Ishikawa (cell line): Measurements from ENCODE around the gene MAML2.

Experiments used
- CEBPB ChIP-seq: IDR thresholded peaks from 2 replicates; pipeline ENCODE4 v1.6.1; 2012
- CREB1 ChIP-seq: IDR thresholded peaks from 2 replicates; pipeline ENCODE4 v1.6.1; 2012; ENCODE audit warnings: low read depth
- EGR1 ChIP-seq: IDR thresholded peaks from 2 replicates; pipeline ENCODE4 v1.6.1; 2012
- EP300 ChIP-seq: IDR thresholded peaks from 2 replicates; pipeline ENCODE4 v1.6.1; 2012; ENCODE audit warnings: borderline replicate concordance
- FOXM1 ChIP-seq: IDR thresholded peaks from 2 replicates; pipeline ENCODE4 v1.6.1; 2012; ENCODE audit warnings: low read depth, borderline replicate concordance
- NFIC ChIP-seq: IDR thresholded peaks from 2 replicates; pipeline ENCODE4 v1.6.1; 2012
- RAD21 ChIP-seq: IDR thresholded peaks from 2 replicates; pipeline ENCODE4 v1.6.1; 2012; ENCODE audit warnings: low read depth
- TAF1 ChIP-seq: IDR thresholded peaks from 2 replicates; pipeline ENCODE4 v1.6.1; 2012; ENCODE audit warnings: low read depth, mild to moderate bottlenecking
- TCF12 ChIP-seq: IDR thresholded peaks from 2 replicates; pipeline ENCODE4 v1.6.1; 2012; ENCODE audit warnings: low read depth
- TEAD4 ChIP-seq: IDR thresholded peaks from 2 replicates; pipeline ENCODE4 v1.6.1; 2012
- YY1 ChIP-seq: IDR thresholded peaks from 2 replicates; pipeline ENCODE4 v1.6.1; 2012; ENCODE audit warnings: low read depth
- ZBTB7A ChIP-seq: IDR thresholded peaks from 2 replicates; pipeline ENCODE4 v1.6.1; 2012; ENCODE audit warnings: low read depth
- TF ChIP-seq, protein P1 (sequence below): IDR thresholded peaks from 2 replicates; pipeline ENCODE4 v1.6.1; 2012
- TF ChIP-seq, protein P2 (sequence below): IDR thresholded peaks from 2 replicates; pipeline ENCODE4 v1.6.1; 2012; ENCODE audit warnings: low read depth, mild to moderate bottlenecking
- TF ChIP-seq, protein P3 (sequence below): IDR thresholded peaks from 2 replicates; pipeline ENCODE4 v1.6.1; 2012

MAML2 gene

DNA sequence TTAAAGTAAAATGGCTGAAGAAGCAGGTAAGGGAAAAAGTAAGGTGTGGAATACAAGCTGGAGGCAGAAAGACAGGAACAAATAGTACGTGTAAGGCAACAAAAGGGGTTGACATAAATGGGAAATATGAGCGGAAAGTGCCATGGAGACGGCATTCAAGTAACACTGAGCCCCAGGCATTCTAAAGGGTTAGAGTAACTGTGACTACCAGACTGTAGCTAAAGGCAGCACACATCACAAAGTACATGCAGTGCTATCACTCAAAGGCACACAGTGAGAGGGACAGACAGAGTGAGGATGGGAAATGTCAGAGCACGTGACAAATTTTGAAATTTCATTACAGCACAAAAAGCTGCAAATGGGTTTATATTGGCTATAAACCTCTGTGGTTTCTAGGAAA, 13.9 kb upstream of the MAML2 start:
- TF ChIP-seq, protein P1, sequence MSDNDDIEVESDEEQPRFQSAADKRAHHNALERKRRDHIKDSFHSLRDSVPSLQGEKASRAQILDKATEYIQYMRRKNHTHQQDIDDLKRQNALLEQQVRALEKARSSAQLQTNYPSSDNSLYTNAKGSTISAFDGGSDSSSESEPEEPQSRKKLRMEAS, result no peak
- no peak for TF ChIP-seq TCF12
- TF ChIP-seq YY1, result no peak
- no peak for TF ChIP-seq NFIC
- TF ChIP-seq ZBTB7A, result no peak
- no peak for TF ChIP-seq EP300
- no peak for TF ChIP-seq EGR1
- no peak for TF ChIP-seq TAF1

DNA sequence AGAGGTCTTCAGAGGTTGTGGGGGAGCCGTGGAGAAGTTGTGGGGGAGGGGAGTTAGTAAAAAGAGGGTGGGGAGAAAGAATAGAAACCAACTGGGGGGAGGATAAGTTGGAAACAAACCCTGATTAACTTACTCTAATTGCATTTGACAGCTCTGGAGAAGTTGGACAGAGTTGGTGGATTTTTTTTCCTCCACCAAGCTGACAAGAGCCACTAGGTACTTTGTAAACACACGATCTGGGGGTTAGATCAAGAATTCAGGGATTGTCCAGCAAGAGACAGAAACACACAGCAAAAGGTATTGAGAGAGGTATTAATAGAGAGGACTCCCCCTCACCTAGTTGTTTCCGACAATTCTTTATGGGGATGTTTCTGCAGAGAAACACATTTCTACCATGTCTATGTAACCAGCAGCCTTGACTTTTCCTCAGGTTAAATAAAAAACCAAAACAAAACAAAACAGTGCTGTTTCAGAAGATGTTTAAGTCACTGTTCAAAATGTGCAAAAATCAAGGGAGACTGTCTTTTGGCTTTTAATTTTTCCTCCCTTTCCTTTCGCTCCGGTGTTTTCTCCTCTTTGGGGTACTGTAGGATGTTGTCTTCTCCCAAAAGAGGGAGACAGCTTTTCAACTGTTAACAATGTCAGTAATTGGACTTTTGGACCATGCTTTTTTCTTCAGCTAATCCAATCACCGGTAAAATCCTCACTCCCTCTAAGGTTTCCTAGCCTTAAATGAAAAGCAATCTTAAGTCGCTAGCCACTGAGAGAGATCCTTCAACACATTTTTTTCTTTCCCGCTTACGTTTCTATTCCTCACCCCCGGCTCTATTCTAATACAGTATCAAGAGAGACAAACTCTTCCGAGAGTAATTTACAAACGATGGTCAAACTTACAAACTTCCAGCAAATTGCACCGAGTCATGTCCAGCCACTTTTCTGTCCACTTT, 708 bp downstream of the MAML2 start:
- TF ChIP-seq EP300, result no peak
- no peak for TF ChIP-seq TCF12
- no peak for TF ChIP-seq CREB1
- no peak for TF ChIP-seq EGR1
- no peak for TF ChIP-seq ZBTB7A
- TF ChIP-seq TEAD4, result no peak
- TF ChIP-seq YY1, result no peak
- TF ChIP-seq, protein P1, result no peak; the same call in 1 of the 2 replicates
- no peak for TF ChIP-seq TAF1
- TF ChIP-seq, protein P2, sequence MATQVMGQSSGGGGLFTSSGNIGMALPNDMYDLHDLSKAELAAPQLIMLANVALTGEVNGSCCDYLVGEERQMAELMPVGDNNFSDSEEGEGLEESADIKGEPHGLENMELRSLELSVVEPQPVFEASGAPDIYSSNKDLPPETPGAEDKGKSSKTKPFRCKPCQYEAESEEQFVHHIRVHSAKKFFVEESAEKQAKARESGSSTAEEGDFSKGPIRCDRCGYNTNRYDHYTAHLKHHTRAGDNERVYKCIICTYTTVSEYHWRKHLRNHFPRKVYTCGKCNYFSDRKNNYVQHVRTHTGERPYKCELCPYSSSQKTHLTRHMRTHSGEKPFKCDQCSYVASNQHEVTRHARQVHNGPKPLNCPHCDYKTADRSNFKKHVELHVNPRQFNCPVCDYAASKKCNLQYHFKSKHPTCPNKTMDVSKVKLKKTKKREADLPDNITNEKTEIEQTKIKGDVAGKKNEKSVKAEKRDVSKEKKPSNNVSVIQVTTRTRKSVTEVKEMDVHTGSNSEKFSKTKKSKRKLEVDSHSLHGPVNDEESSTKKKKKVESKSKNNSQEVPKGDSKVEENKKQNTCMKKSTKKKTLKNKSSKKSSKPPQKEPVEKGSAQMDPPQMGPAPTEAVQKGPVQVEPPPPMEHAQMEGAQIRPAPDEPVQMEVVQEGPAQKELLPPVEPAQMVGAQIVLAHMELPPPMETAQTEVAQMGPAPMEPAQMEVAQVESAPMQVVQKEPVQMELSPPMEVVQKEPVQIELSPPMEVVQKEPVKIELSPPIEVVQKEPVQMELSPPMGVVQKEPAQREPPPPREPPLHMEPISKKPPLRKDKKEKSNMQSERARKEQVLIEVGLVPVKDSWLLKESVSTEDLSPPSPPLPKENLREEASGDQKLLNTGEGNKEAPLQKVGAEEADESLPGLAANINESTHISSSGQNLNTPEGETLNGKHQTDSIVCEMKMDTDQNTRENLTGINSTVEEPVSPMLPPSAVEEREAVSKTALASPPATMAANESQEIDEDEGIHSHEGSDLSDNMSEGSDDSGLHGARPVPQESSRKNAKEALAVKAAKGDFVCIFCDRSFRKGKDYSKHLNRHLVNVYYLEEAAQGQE, result no peak
- no peak for TF ChIP-seq RAD21
- TF ChIP-seq CEBPB, result no peak
- no peak; the same call in 1 of the 2 replicates for TF ChIP-seq NFIC
- TF ChIP-seq, protein P3, sequence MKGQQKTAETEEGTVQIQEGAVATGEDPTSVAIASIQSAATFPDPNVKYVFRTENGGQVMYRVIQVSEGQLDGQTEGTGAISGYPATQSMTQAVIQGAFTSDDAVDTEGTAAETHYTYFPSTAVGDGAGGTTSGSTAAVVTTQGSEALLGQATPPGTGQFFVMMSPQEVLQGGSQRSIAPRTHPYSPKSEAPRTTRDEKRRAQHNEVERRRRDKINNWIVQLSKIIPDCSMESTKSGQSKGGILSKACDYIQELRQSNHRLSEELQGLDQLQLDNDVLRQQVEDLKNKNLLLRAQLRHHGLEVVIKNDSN, result no peak
- TF ChIP-seq FOXM1, result no peak

DNA sequence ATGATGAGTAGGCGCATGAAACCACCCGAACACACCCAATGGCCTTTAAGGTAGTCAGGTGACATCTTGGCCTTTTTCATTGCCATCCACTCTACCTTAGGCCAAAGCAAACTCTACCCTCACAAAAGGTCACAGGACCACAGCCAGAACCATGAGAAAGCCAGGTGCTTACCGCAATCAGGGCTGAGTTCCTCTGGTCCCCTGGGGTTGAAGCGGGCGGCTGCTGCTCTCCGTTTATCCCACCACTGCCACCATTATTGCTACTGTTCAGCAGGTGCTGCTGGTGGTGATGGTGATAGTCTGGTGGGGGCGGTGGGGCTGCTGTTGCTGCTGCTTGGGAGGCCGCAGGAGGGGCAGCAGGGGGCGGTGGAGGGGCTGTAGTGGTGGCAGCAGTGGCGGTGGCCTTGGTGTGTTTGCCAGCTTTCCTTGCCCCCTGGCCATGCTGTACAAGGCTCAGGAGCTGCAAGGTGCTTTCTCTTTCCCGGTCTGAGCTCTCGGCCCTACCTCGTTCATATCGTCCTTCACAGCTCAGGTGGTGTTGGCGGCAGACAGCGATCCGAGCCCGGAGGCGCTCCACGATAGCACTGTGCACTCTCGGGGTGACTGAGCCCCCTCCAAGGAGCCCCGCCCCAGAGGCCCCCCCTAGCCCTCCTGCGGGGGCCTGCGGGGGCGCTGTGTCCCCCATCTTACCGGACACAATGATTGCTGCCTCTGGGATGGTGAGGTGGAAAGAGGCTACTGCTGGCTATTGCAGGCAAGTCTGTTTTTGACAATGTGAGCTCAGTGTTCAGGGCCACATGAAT, 1.6 kb downstream of the MAML2 start:
- no peak for TF ChIP-seq CREB1
- no peak for TF ChIP-seq CEBPB
- no peak for TF ChIP-seq YY1
- no peak for TF ChIP-seq FOXM1
- no peak for TF ChIP-seq TCF12
- TF ChIP-seq, protein P2, result no peak
- TF ChIP-seq EGR1, result no peak
- TF ChIP-seq, protein P1, result no peak
- no peak for TF ChIP-seq ZBTB7A
- TF ChIP-seq, protein P3, result no peak
- no peak for TF ChIP-seq RAD21
- TF ChIP-seq NFIC, result no peak
- TF ChIP-seq TEAD4, result no peak
- no peak for TF ChIP-seq EP300
- TF ChIP-seq TAF1, result no peak

DNA sequence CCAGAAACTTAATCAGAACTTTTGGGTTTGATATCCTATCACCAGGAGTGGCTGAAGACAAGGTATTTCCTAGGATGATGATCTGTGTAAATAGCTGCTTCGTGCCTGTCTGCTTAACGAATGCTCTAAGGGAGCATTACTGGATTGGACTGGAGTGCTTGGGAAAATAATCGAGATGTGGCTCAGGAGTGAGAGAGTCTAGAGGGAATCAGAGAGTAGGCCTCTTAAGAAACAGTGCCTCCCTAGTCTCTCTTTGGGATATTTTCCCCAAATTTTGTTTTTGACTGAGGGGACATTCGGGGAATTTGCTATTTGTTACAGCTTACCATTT, 2.5 kb downstream of the MAML2 start:
- TF ChIP-seq TEAD4 (no peak), YY1 (no peak), NFIC (no peak), CREB1 (no peak), TCF12 (no peak), TAF1 (no peak)
